Common myeloid progenitor, CD34-positive (primary cell): ENCODE results near the gene MFSD2A.
"Not testable (repeated sequence)": the region's sequence is repeated elsewhere in the genome, so short reads cannot be mapped to it uniquely, and the experiment has no call there.

Experiments
- CTCF ChIA-PET: fragments of 350-600 bp; sonication (Branson Sonifier 250); formaldehyde crosslinking; loops from one replicate; lab custom pipeline; 2021; ENCODE audit warnings: antibody characterized with exemption; lab: Charles Lee
- POLR2A ChIA-PET: fragments of 350-600 bp; sonication (Branson Sonifier 250); formaldehyde crosslinking; loops from one replicate; lab custom pipeline; 2021; ENCODE audit warnings: antibody characterized with exemption; lab: Charles Lee
- DNase-seq, 3 donors: peaks; one replicate each; pipeline versions ENCODE4 v3.0.0 to v3.0.0-alpha.2; 2013
- H3K27ac ChIP-seq, 2 experiments: 1 replicate in 1 of 2; 2 replicates in 1 of 2; pipeline ENCODE4 v1.7.0; 2013; ENCODE audit warnings: inconsistent platforms in 2 of 2, low read length in 2 of 2, mild to moderate bottlenecking in 2 of 2, low read depth in 1 of 2, moderate library complexity in 1 of 2; ENCODE audit not compliant: severe bottlenecking in 2 of 2, insufficient read depth in 1 of 2, poor library complexity in 1 of 2
- H3K27me3 ChIP-seq, 5 experiments: replicated peaks in 2 of 5; 1 replicate in 3 of 5; 2 replicates in 2 of 5; pipeline versions ENCODE4 v1.6.1 to v1.7.0; 2013; ENCODE audit warnings: low read length in 4 of 5, mild to moderate bottlenecking in 2 of 5, moderate library complexity in 2 of 5, inconsistent platforms in 1 of 5; ENCODE audit not compliant: insufficient read depth in 5 of 5, control insufficient read depth in 4 of 5
- H3K36me3 ChIP-seq, 4 experiments: 1 replicate in 2 of 4; 2 replicates in 2 of 4; pipeline versions ENCODE4 v1.6.1 to v1.7.0; 2013; ENCODE audit warnings: low read length in 3 of 4, control low read depth in 1 of 4, mild to moderate bottlenecking in 1 of 4; ENCODE audit not compliant: control insufficient read depth in 4 of 4, insufficient read depth in 4 of 4
- H3K4me1 ChIP-seq, 4 experiments: 1 replicate in 3 of 4; 2 replicates in 1 of 4; pipeline versions ENCODE4 v1.6.1 to v1.7.1; 2013; ENCODE audit warnings: low read length in 3 of 4, mild to moderate bottlenecking in 3 of 4, control low read depth in 1 of 4, inconsistent platforms in 1 of 4, moderate library complexity in 1 of 4; ENCODE audit not compliant: control insufficient read depth in 4 of 4, insufficient read depth in 4 of 4; ENCODE audit errors: control extremely low read depth in 1 of 4
- H3K4me3 ChIP-seq, 7 experiments: 1 replicate in 4 of 7; 2 replicates in 3 of 7; pipeline versions ENCODE4 v1.5.1 to v1.7.0; 2013; ENCODE audit warnings: mild to moderate bottlenecking in 7 of 7, low read length in 6 of 7, moderate library complexity in 6 of 7, inconsistent platforms in 2 of 7, low read depth in 2 of 7, control low read depth in 1 of 7; ENCODE audit not compliant: insufficient read depth in 4 of 7, control insufficient read depth in 1 of 7; ENCODE audit errors: extremely low read depth in 1 of 7
- H3K9me3 ChIP-seq, 5 experiments: 1 replicate in 4 of 5; 2 replicates in 1 of 5; pipeline versions ENCODE4 v1.6.1 to v1.7.1; 2013; ENCODE audit warnings: low read length in 4 of 5, mild to moderate bottlenecking in 2 of 5, inconsistent platforms in 1 of 5, low read depth in 1 of 5, moderate library complexity in 1 of 5; ENCODE audit not compliant: control insufficient read depth in 4 of 5, insufficient read depth in 2 of 5; ENCODE audit errors: control extremely low read depth in 1 of 5
- WGBS: methylation state at CpG from one replicate; pipeline ENCODE4 v1.1.5; 2013; ENCODE audit not compliant: insufficient coverage; 5-methylcytosine and 5-hydroxymethylcytosine counted together

MFSD2A gene

DNA sequence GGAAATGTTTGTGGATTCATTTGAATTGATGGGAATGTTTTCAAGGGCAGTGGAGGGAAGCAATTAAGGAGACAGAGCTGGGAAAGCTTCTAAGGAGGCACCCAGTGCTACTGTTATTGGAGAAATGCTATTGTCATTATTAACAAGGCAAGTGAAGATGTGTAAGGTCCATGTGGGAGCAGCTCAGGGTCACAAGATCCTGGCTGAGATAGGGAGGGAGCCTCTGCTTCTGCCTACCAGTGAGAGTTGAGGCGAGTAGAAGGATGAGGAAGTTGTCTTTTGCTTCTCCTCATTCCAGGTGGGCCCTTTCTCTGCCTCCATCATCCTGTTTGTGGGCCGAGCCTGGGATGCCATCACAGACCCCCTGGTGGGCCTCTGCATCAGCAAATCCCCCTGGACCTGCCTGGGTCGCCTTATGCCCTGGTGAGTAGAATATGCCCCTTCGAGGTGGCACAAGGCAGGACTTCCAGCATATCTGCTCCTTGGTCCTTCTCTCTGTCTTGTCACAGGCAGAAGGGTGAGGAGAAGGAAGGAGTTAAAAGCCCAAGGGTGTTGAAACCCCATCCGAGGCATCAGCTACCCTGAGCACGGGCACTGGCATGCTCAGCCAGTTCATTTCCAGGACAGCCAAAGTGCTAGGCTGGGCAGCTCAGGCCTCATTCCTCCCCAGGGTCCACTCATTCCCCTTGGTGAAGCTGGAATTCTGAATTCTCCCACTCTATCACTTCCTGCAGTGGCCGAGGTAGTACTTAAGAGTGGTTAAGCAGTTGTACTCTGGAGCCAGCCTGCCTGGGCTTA lies 3.7 kb downstream of the MFSD2A start:
- Histone ChIP-seq H3K27me3 (peaks cover 0 to 5% (median 0%) of the 10 kb centered on the region in 5 experiments), H3K4me1 (peaks cover 2 to 60% (median 35%) of the 10 kb centered on the region in 4 experiments), H3K9me3 (no peaks in the 10 kb centered on the region), H3K4me3 (no peak overlapping the region), H3K27ac (no peak overlapping the region), H3K36me3 (peaks cover 0 to 9% (median 0%) of the 10 kb centered on the region in 4 experiments)
- DNase-seq: no peak
- POLR2A ChIA-PET: interaction anchor here (0.5 kb wide), 1 partner anchor 36 kb away, joined by 3 read pairs; no protein-coding TSS in a partner anchor
- CTCF ChIA-PET: interaction anchor here (0.6 to 3.7 kb wide), 4 partner anchors 9 to 96 kb away, joined by 3 to 15 read pairs (median 5); no protein-coding TSS in a partner anchor
- 75% methylated on average over 6 of the region's 7 CpGs for WGBS

DNA sequence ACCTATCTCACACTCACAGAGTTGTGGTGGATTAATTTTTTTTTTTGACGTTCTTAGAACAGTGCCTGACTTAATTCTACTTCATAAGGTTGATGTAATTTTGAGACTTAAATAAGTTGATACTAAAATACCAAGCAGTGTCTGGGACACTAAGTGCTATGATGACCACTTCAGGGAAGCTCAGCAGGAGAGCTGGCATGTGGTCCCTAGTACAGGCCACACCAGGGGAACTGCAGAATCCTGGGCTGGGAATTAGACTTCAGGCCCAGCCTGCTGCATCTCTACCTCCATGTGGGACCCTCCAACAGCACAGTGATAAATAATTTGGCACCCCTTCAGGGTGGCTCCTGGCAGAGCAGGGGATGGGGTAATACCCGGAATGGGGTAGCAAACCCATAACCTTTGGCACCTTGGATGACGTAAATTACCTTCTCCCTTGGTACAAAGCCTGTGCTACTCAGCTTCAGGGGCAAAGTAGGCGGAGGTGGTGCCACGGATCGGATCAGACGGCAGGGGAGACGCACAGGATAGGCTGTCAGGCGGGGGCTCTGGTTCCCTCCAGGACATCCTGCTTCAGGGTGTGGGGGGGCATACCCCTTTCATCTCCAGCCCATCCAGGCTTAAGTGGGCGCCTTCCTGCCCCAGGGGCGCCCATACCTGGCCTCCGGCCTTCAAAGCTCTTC lies 4.8 kb downstream of the MFSD2A start:
- Histone ChIP-seq H3K27me3 (peaks cover 0 to 5% (median 0%) of the 10 kb centered on the region in 5 experiments), H3K27ac (peak overlapping the region in 1 of 2 experiments; percentile 49), H3K4me3 (peak overlapping the region in 3 of 7 experiments; percentile 2 to 55 (median 37)), H3K4me1 (peaks cover 2 to 53% (median 30%) of the 10 kb centered on the region in 4 experiments), H3K36me3 (peaks cover 0 to 9% (median 0%) of the 10 kb centered on the region in 4 experiments), H3K9me3 (no peaks in the 10 kb centered on the region)
- ChIA-PET CTCF (interaction anchor here (0.9 to 2.1 kb wide), 4 partner anchors 8 to 41 kb away, joined by 3 to 6 read pairs (median 5); no protein-coding TSS in a partner anchor), POLR2A (interaction anchor here (1.5 kb wide), 1 partner anchor 23 kb away, joined by 3 read pairs; no protein-coding TSS in a partner anchor)
- 33% methylated on average over 11 of the region's 12 CpGs for WGBS
- peak in 2 of 3 donors; percentile 28 to 45 for DNase-seq

- CTCF ChIA-PET: interaction anchor here (1.0 to 2.1 kb wide), 3 partner anchors 11 to 41 kb away, joined by 3 to 6 read pairs (median 5); no protein-coding TSS in a partner anchor
- under 1% methylated on average over 12 of the region's 13 CpGs for WGBS
- peaks cover 0 to 11% (median 0%) of the 10 kb centered on the region in 4 experiments for H3K36me3 ChIP-seq
- H3K27me3 ChIP-seq: peaks cover 0 to 5% (median 0%) of the 10 kb centered on the region in 5 experiments
- peak; percentile 80 to 95 (median 91) for DNase-seq
- peak overlapping the region in 1 of 2 experiments; percentile 43 for H3K27ac ChIP-seq
- peaks cover 2 to 47% (median 24%) of the 10 kb centered on the region in 4 experiments for H3K4me1 ChIP-seq
- POLR2A ChIA-PET: interaction anchor here (1.5 kb wide), 1 partner anchor 23 kb away, joined by 3 read pairs; no protein-coding TSS in a partner anchor
- H3K9me3 ChIP-seq: no peaks in the 10 kb centered on the region
- peak overlapping the region in 3 of 7 experiments; percentile 2 to 55 (median 37) for H3K4me3 ChIP-seq
These were observed 5.5 kb downstream of the MFSD2A start for GRCh38 chr1:39960431-39960958.

GRCh38 chr1:39962450-39962825 lies 7.5 kb downstream of the MFSD2A start:
- WGBS: 97% methylated on average over 16 of the region's 17 CpGs

DNA sequence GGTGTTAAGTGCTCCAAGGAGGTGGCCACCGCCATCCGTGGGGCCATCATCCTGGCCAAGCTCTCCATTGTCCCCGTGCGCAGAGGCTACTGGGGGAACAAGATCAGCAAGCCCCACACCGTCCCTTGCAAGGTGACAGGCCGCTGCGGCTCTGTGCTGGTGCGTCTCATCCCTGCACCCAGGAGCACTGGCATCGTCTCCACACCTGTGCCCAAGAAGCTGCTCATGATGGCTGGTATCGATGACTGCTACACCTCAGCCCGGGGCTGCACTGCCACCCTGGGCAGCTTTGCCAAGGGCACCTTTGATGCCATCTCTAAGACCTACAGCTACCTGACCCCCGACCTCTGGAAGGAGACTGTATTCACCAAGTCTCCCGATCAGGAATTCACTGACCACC lies 8.0 kb downstream of the MFSD2A start:
- H3K36me3 ChIP-seq: peaks cover 0 to 29% (median 0%) of the 10 kb centered on the region in 4 experiments
- WGBS: 89% methylated on average over 8 of the region's 13 CpGs
- not testable (repeated sequence) for H3K9me3 ChIP-seq, H3K27ac ChIP-seq, H3K4me3 ChIP-seq, H3K27me3 ChIP-seq, DNase-seq
- H3K4me1 ChIP-seq: peaks cover 0 to 30% (median 16%) of the 10 kb centered on the region in 4 experiments
- CTCF ChIA-PET: interaction anchor here (0.8 to 16.1 kb wide), 5 partner anchors 9 to 41 kb away, joined by 3 to 274 read pairs (median 5); no protein-coding TSS in a partner anchor
- POLR2A ChIA-PET: interaction anchor here (0.5 kb wide), 1 partner anchor 51 kb away, joined by 8 read pairs; no protein-coding TSS in a partner anchor

More at GRCh38 chr1:39962450-39962825, 7.5 kb downstream of the MFSD2A start:
- POLR2A ChIA-PET: interaction anchor here (0.5 kb wide), 1 partner anchor 50 kb away, joined by 8 read pairs; no protein-coding TSS in a partner anchor
- Histone ChIP-seq H3K4me3 (no peak overlapping the region), H3K4me1 (peaks cover 0 to 35% (median 16%) of the 10 kb centered on the region in 4 experiments), H3K27me3 (no peaks in the 10 kb centered on the region), H3K36me3 (peaks cover 0 to 24% (median 0%) of the 10 kb centered on the region in 4 experiments), H3K9me3 (no peaks in the 10 kb centered on the region), H3K27ac (no peak overlapping the region)
- CTCF ChIA-PET: interaction anchor here (0.8 to 1.8 kb wide), 3 partner anchors 10 to 35 kb away, joined by 3 to 5 read pairs (median 3); no protein-coding TSS in a partner anchor
- DNase-seq: no peak

DNA sequence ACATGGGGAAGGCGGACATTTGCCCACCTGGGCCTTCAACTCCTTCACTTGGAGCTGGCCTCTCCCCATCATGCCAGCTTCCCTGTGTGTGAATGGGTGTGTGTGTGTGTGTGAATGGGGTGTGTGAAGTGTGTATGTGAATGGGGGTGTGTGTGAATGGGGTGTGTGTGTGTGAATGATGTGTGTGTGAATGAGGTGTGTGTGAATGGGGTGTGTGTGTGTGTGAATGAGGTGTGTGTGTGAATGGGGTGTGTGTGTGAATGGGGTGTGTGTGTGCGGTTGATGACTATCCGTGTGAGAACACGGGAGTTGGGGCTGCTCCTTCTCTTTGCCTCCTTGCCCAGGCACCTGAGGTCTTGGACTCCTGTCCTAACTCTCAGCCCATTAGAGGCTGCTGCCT lies 9.6 kb downstream of the MFSD2A start:
- no peak for DNase-seq
- Histone ChIP-seq H3K27me3 (no peaks in the 10 kb centered on the region), H3K4me3 (no peak overlapping the region), H3K36me3 (peaks cover 0 to 44% (median 0%) of the 10 kb centered on the region in 4 experiments), H3K27ac (no peak overlapping the region), H3K4me1 (peaks cover 0 to 21% (median 16%) of the 10 kb centered on the region in 4 experiments), H3K9me3 (no peaks in the 10 kb centered on the region)
- ChIA-PET POLR2A (interaction anchor here (0.6 kb wide), 1 partner anchor 689 kb away, joined by 3 read pairs; no protein-coding TSS in a partner anchor), CTCF (interaction anchor here (0.9 to 16.1 kb wide), 3 partner anchors 9 to 42 kb away, joined by 3 to 274 read pairs (median 13); no protein-coding TSS in a partner anchor)
- 85% methylated on average over 2 of the region's 4 CpGs for WGBS
